Measurements from ENCODE around the gene SULT1C4. TPM values are rescaled to one million over a fixed set of nuclear protein-coding genes. Genes with fewer than 3 reads are reported as not detected.

Gene SULT1C4
- total RNA-seq, 3 donors from 2014 or later (not counting 1 experiment from before 2014, with no cell fraction given), result not detected

DNA sequence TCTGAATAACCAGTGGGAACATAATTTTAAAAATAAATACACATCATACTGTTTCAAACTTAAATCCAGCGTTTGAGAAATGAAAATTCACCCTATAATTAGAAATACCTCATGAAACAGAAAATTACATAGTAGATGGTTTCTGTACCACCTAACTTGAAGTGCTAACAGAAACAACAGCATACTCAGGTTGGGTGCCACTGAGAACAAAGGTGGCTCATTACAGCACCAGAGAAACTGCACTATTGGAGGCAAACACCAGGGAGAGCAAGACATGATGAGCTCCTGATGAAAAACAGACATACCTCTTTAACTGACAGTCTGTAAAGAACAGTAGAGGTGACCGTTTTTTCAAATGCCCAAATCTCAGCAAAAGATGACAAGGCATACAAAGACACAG lies 12.6 kb downstream of the SULT1C4 start:
- no peak overlapping the region for H3K27ac Mint-ChIP-seq
- 40% methylated on average over 2 of the region's 2 CpGs for WGBS (ENCODE audit: insufficient coverage)
- peaks cover 7% of the 10 kb centered on the region for H3K36me3 Mint-ChIP-seq
- no peaks in the 10 kb centered on the region for H3K9me3 ChIP-seq (ENCODE audit: control insufficient read depth, insufficient read depth, low read length)
- TF ChIP-seq, protein P1, sequence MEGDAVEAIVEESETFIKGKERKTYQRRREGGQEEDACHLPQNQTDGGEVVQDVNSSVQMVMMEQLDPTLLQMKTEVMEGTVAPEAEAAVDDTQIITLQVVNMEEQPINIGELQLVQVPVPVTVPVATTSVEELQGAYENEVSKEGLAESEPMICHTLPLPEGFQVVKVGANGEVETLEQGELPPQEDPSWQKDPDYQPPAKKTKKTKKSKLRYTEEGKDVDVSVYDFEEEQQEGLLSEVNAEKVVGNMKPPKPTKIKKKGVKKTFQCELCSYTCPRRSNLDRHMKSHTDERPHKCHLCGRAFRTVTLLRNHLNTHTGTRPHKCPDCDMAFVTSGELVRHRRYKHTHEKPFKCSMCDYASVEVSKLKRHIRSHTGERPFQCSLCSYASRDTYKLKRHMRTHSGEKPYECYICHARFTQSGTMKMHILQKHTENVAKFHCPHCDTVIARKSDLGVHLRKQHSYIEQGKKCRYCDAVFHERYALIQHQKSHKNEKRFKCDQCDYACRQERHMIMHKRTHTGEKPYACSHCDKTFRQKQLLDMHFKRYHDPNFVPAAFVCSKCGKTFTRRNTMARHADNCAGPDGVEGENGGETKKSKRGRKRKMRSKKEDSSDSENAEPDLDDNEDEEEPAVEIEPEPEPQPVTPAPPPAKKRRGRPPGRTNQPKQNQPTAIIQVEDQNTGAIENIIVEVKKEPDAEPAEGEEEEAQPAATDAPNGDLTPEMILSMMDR (IDR thresholded peaks at IDR 0.05), result no peak
- no peak for ATAC-seq
- H3K27me3 ChIP-seq (ENCODE audit: control insufficient read depth, insufficient read depth, low read length), result no peaks in the 10 kb centered on the region
- H3K4me3 ChIP-seq (ENCODE audit: low read length), result no peak overlapping the region
- DNase-seq, result no peak
- H3K27ac ChIP-seq (ENCODE audit: low read length), result no peak overlapping the region
- H3K4me1 Mint-ChIP-seq, result no peaks in the 10 kb centered on the region
- H3K9me3 Mint-ChIP-seq, result peaks cover 6 to 10% of the 10 kb centered on the region in 2 donors
- H3K36me3 ChIP-seq (ENCODE audit: control insufficient read depth, insufficient read depth, low read length), result no peaks in the 10 kb centered on the region
- intact Hi-C loops (cut with micrococcal nuclease), result no loop called here
- H3K4me3 Mint-ChIP-seq, result no peak overlapping the region
- peaks cover 0 to 11% of the 10 kb centered on the region in 2 donors for H3K27me3 Mint-ChIP-seq (ENCODE audit: low read depth in 2 of 2)
- H3K4me1 ChIP-seq (ENCODE audit: control insufficient read depth, insufficient read depth, low read length), result no peaks in the 10 kb centered on the region

DNA sequence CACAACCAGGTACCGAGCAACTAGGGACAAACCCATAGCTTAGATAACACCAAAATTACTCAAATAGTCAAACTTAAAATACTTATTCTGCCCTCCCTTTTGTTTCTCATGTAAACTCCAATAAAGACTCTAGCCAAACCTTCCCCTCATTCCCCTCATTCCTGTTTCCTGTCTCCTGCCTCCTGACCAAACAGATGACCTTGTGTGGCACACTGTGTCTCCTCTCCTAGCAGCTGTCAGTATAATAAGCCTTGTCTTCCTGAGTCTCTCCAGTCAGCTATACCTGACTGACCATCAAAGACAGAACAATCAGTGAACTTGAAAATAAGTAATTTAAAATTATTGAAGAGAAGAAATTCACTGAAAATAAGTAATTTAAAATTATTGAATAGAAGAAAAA lies 14.3 kb downstream of the SULT1C4 start:
- Histone ChIP-seq H3K27me3 (ENCODE audit: control insufficient read depth, insufficient read depth, low read length) (no peaks in the 10 kb centered on the region), H3K4me3 (ENCODE audit: low read length) (no peak overlapping the region), H3K4me1 (ENCODE audit: control insufficient read depth, insufficient read depth, low read length) (no peaks in the 10 kb centered on the region), H3K36me3 (ENCODE audit: control insufficient read depth, insufficient read depth, low read length) (no peaks in the 10 kb centered on the region), H3K9me3 (ENCODE audit: control insufficient read depth, insufficient read depth, low read length) (no peaks in the 10 kb centered on the region), H3K27ac (ENCODE audit: low read length) (no peak overlapping the region)
- H3K4me3 Mint-ChIP-seq, result no peak overlapping the region
- intact Hi-C loops (cut with micrococcal nuclease), result no loop called here
- no peak for ATAC-seq
- peaks cover 7% of the 10 kb centered on the region for H3K36me3 Mint-ChIP-seq
- no peaks in the 10 kb centered on the region for H3K4me1 Mint-ChIP-seq
- H3K9me3 Mint-ChIP-seq, result peaks cover 6 to 10% of the 10 kb centered on the region in 2 donors
- TF ChIP-seq, protein P1 (IDR thresholded peaks at IDR 0.05), result no peak
- DNase-seq, result no peak
- H3K27ac Mint-ChIP-seq, result no peak overlapping the region
- 95% methylated on average over 1 of the region's 1 CpG for WGBS (ENCODE audit: insufficient coverage)
- H3K27me3 Mint-ChIP-seq (ENCODE audit: low read depth in 2 of 2), result peaks cover 0 to 11% of the 10 kb centered on the region in 2 donors

DNA sequence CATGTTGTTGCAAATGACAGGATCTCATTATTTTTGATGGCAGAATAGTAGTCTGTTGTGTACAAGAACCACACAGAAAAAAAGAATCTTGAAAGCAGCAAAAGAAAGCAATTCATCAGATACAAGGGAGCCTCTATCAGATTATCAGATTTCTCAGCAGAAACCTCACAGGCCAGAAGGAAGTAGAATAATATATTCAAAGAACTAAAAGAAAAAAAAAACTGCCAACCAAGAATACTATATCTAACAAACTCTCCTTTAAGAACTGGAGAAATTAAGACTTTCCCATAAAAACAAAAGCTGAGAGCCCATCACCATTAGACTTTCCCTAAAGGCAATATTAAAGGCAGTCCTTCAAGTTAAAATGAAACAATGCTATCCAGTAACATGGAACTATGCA lies 15.4 kb downstream of the SULT1C4 start:
- Mint-ChIP-seq H3K27me3 (ENCODE audit: low read depth in 2 of 2) (peaks cover 0 to 11% of the 10 kb centered on the region in 2 donors), H3K9me3 (peaks cover 6 to 10% of the 10 kb centered on the region in 2 donors)
- no peak for ATAC-seq

DNA sequence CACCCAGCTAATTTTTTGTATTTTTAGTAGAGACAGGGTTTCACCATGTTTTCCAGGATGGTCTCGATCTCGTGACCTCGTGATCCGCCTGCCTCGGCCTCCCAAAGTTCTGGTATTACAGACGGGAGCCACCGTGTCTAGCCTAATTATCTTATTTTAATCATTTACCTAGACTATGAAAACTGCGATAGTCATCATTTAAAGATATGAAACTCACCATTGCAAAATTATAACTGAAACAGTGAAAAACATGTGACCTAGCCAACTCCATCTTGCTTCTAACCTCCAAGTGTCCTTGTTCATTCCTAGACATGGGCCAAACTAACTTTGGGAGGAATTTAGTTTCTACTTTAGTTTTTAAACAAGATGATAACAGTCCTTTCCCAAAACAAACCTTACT lies 17.4 kb downstream of the SULT1C4 start:
- Histone ChIP-seq H3K36me3 (ENCODE audit: control insufficient read depth, insufficient read depth, low read length) (no peaks in the 10 kb centered on the region), H3K4me3 (ENCODE audit: low read length) (no peak overlapping the region), H3K27me3 (ENCODE audit: control insufficient read depth, insufficient read depth, low read length) (no peaks in the 10 kb centered on the region), H3K27ac (ENCODE audit: low read length) (no peak overlapping the region), H3K9me3 (ENCODE audit: control insufficient read depth, insufficient read depth, low read length) (peaks cover 13% of the 10 kb centered on the region), H3K4me1 (ENCODE audit: control insufficient read depth, insufficient read depth, low read length) (no peaks in the 10 kb centered on the region)
- WGBS (ENCODE audit: insufficient coverage), result 95% methylated on average over 8 of the region's 8 CpGs
- peaks cover 6 to 10% of the 10 kb centered on the region in 2 donors for H3K9me3 Mint-ChIP-seq
- intact Hi-C loops (cut with micrococcal nuclease), result no loop called here
- H3K4me1 Mint-ChIP-seq, result no peaks in the 10 kb centered on the region
- DNase-seq (no peak), ATAC-seq (no peak)
- TF ChIP-seq, protein P1 (IDR thresholded peaks at IDR 0.05), result no peak
- H3K4me3 Mint-ChIP-seq, result no peak overlapping the region
- no peak overlapping the region for H3K27ac Mint-ChIP-seq
- H3K36me3 Mint-ChIP-seq, result peaks cover 7% of the 10 kb centered on the region
- H3K27me3 Mint-ChIP-seq (ENCODE audit: low read depth in 2 of 2), result peaks cover 0 to 5% of the 10 kb centered on the region in 2 donors

More for the DNA sequence above, 15.4 kb downstream of the SULT1C4 start:
- DNase-seq, result no peak
- no peaks in the 10 kb centered on the region for H3K4me1 Mint-ChIP-seq
- Histone ChIP-seq H3K36me3 (ENCODE audit: control insufficient read depth, insufficient read depth, low read length) (no peaks in the 10 kb centered on the region), H3K4me1 (ENCODE audit: control insufficient read depth, insufficient read depth, low read length) (no peaks in the 10 kb centered on the region), H3K4me3 (ENCODE audit: low read length) (no peak overlapping the region), H3K9me3 (ENCODE audit: control insufficient read depth, insufficient read depth, low read length) (no peaks in the 10 kb centered on the region), H3K27me3 (ENCODE audit: control insufficient read depth, insufficient read depth, low read length) (no peaks in the 10 kb centered on the region), H3K27ac (ENCODE audit: low read length) (no peak overlapping the region)
- H3K4me3 Mint-ChIP-seq, result no peak overlapping the region
- TF ChIP-seq, protein P1 (IDR thresholded peaks at IDR 0.05), result no peak
- peaks cover 7% of the 10 kb centered on the region for H3K36me3 Mint-ChIP-seq
- intact Hi-C loops (cut with micrococcal nuclease), result no loop called here
- no peak overlapping the region for H3K27ac Mint-ChIP-seq

Measured in natural killer cell (primary cell).